Activated naive CD8-positive, alpha-beta T cell (primary cell): ENCODE results near the gene ACKR3.

ENCODE experiments used
- H3K27ac Mint-ChIP-seq: one replicate; pipeline ENCODE4 v1.8.0; 2021; ENCODE audit warnings: mixed read lengths
- H3K27me3 Mint-ChIP-seq: one replicate; pipeline ENCODE4 v1.8.0; 2021; ENCODE audit warnings: mixed read lengths
- H3K36me3 Mint-ChIP-seq: one replicate; pipeline ENCODE4 v1.8.0; 2021; ENCODE audit warnings: mixed read lengths
- H3K4me1 Mint-ChIP-seq: one replicate; pipeline ENCODE4 v1.8.0; 2021; ENCODE audit warnings: low read depth, mixed read lengths
- H3K4me3 Mint-ChIP-seq: one replicate; pipeline ENCODE4 v1.8.0; 2021; ENCODE audit warnings: mild to moderate bottlenecking, mixed read lengths
- H3K9me3 Mint-ChIP-seq: one replicate; pipeline ENCODE4 v1.8.0; 2021; ENCODE audit warnings: low read depth, mixed read lengths

ACKR3 gene

GRCh38 chr2:236544362-236544761 lies 25.3 kb upstream of the ACKR3 start:
- H3K4me1 Mint-ChIP-seq, result peaks cover 94% of the 10 kb centered on the region
- H3K27ac Mint-ChIP-seq, result peak overlapping the region; percentile 98
- no peaks in the 10 kb centered on the region for H3K9me3 Mint-ChIP-seq
- no peaks in the 10 kb centered on the region for H3K27me3 Mint-ChIP-seq
- H3K4me3 Mint-ChIP-seq, result peak overlapping the region; percentile 20
- H3K36me3 Mint-ChIP-seq, result peaks cover 16% of the 10 kb centered on the region

DNA sequence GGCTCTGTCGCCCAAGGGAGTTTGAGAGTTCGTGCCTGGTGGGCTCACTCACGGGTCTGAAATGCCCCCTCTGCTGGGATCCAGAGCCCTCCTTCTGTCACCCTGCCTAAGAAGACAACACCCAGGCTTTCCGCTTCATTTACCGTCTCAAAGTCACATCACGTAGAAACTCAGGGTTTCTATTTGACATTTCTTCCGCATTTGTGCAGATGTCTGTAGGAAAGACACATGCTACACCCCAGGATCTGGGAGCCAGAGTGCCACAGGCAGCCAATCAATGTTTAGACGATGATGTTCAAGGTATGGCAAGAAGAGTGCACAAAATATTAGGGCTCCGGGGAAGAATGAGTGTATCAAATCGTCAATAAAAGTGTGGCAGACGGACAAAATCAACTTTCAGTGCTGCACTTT lies 24.4 kb upstream of the ACKR3 start:
- H3K4me3 Mint-ChIP-seq, result peak overlapping the region; percentile 58
- H3K27ac Mint-ChIP-seq, result peak overlapping the region; percentile 98
- peaks cover 16% of the 10 kb centered on the region for H3K36me3 Mint-ChIP-seq
- peaks cover 94% of the 10 kb centered on the region for H3K4me1 Mint-ChIP-seq
- no peaks in the 10 kb centered on the region for H3K27me3 Mint-ChIP-seq
- no peaks in the 10 kb centered on the region for H3K9me3 Mint-ChIP-seq

GRCh38 chr2:236545814-236546480 lies 23.7 kb upstream of the ACKR3 start:
- no peaks in the 10 kb centered on the region for H3K9me3 Mint-ChIP-seq

DNA sequence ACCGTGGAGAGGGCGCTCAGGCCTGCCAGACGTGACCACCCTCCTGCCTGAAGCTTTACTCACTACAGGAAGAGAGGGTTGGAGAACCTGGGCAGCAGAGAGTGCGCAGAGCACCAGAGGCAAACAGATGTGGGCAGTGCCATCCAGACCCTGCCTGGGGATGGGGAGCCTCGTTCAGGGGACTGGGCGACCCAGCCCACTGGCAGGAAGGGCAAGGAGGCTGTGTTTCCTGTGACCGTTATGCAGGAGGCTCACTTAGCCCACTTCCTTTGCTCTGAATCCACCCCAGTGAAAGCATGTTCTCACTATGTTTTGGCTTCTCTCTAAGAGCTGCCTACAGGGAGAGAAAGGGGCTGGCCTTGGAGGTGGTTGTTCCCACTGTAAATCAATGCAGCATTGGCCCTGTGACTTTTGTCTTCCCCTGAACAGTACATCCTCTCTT lies 23.0 kb upstream of the ACKR3 start:
- Mint-ChIP-seq H3K9me3 (no peaks in the 10 kb centered on the region), H3K36me3 (peaks cover 13% of the 10 kb centered on the region), H3K4me1 (peaks cover 93% of the 10 kb centered on the region), H3K27ac (peak overlapping the region; percentile 98), H3K27me3 (no peaks in the 10 kb centered on the region), H3K4me3 (peak overlapping the region; percentile 82)

More at GRCh38 chr2:236545814-236546480, 23.7 kb upstream of the ACKR3 start:
- Mint-ChIP-seq H3K4me3 (peak overlapping the region; percentile 82), H3K4me1 (peaks cover 94% of the 10 kb centered on the region), H3K36me3 (peaks cover 16% of the 10 kb centered on the region), H3K27me3 (no peaks in the 10 kb centered on the region), H3K27ac (peak overlapping the region; percentile 98)

DNA sequence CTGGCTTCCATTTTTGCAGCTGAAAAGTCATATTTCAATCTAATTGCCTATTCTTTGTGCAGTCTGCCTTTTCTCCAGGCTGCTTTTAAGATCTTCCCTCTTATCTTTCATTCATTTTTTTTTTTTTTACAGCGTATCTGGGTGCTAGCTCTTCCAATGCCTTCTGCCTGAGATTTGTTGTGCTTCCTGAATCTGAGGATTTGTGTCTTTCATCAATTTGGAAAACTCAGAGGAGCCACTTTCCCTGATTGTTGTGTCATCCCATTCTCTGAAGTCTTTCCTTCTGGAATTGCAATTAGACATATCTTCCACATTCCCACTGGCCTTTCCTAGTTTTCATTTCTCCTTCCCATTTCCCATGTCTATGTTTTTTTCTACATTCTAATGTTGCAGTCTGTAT lies 21.9 kb upstream of the ACKR3 start:
- Mint-ChIP-seq H3K27ac (peak overlapping the region; percentile 98), H3K9me3 (no peaks in the 10 kb centered on the region), H3K4me1 (peaks cover 94% of the 10 kb centered on the region), H3K36me3 (peaks cover 7% of the 10 kb centered on the region), H3K4me3 (peak overlapping the region; percentile 59), H3K27me3 (no peaks in the 10 kb centered on the region)

DNA sequence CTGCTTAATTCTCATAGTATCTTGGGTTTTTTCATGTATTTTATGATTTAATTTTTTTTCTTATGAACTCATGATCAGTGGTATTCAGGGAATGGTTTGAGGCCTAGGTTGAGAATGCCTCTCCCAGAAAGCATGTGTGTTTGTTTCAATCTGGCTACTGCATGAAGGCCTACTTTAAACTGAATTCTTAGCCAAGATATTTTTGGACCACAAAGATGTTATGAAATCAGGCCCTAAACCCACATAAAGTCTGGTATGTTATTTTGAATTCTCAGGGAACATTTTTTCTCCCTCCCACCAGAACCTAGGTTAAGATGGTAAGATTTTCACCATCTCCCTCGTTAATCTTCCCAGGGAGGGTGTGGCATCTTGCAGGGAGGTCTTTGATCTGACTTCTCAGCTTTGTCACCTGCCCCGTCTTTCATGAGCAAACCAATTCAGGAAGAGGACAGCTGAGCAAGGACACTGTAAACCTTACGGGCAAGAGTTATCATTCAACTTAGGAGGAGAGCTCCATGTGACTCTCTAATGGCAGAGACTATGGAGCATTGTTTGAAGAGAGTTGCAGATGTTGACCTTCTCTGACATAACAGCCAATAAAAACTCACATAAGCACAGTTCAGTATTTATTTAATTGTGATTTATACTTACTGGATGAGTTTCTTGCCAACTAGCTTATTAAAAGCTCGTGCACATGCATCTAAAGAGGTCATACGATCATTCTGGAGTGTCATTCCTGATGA lies 21.3 kb upstream of the ACKR3 start:
- H3K27me3 Mint-ChIP-seq, result no peaks in the 10 kb centered on the region
- H3K27ac Mint-ChIP-seq, result peak overlapping the region; percentile 98
- H3K4me1 Mint-ChIP-seq, result peaks cover 90% of the 10 kb centered on the region
- H3K36me3 Mint-ChIP-seq, result peaks cover 7% of the 10 kb centered on the region
- H3K4me3 Mint-ChIP-seq, result peak overlapping the region; percentile 59
- H3K9me3 Mint-ChIP-seq, result no peaks in the 10 kb centered on the region

DNA sequence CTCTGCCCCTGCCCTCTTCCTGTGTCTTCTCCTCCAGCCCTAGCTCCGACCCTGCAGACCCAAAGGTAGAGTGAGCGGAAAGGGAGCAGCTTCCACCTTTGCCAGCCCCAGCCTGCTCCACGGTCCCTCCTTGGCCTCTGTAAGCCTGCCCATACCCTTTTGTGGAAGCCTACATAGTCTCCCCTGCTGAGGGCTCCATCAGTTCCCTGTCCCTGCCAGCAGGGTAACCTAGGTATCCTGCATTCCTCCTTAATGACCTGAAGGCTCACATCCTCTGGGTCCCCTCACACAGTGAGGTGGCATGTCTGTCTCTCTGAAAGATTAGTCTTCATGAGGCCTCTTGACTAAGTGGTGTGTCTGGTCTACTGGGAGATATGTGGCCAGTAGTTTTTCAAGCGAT lies 20.5 kb upstream of the ACKR3 start:
- Mint-ChIP-seq H3K9me3 (no peaks in the 10 kb centered on the region), H3K36me3 (peaks cover 12% of the 10 kb centered on the region), H3K27ac (peak overlapping the region; percentile 81), H3K4me3 (no peak overlapping the region), H3K4me1 (peaks cover 92% of the 10 kb centered on the region), H3K27me3 (no peaks in the 10 kb centered on the region)

DNA sequence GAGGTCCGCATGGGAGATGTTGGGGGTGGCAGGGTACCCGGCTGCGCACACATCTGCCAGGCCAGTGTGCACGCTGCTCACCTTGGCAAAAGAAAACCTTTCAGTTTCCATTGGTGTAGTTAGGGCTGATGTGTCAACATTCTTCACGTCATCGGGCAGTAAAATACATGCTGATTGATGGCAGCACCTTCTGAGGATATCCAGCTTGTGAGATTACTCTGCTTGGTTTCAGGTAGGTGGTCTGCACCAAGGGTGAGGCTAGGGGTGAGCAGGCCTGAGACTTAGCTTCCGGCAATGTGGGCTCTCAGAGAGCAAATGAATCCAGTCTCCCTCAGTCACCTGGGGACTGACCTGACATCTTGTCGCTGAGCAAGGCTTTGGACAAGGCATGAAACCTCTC lies 19.3 kb upstream of the ACKR3 start:
- Mint-ChIP-seq H3K4me3 (no peak overlapping the region), H3K4me1 (peaks cover 90% of the 10 kb centered on the region), H3K27ac (peak overlapping the region; percentile 50), H3K9me3 (no peaks in the 10 kb centered on the region), H3K36me3 (peaks cover 7% of the 10 kb centered on the region), H3K27me3 (no peaks in the 10 kb centered on the region)

- Mint-ChIP-seq H3K9me3 (no peaks in the 10 kb centered on the region), H3K27ac (peak overlapping the region; percentile 50), H3K4me3 (no peak overlapping the region), H3K27me3 (no peaks in the 10 kb centered on the region), H3K36me3 (peaks cover 7% of the 10 kb centered on the region), H3K4me1 (peaks cover 90% of the 10 kb centered on the region)
Measured at GRCh38 chr2:236550701-236551465, 18.7 kb upstream of the ACKR3 start.

- Mint-ChIP-seq H3K36me3 (peaks cover 7% of the 10 kb centered on the region), H3K9me3 (no peaks in the 10 kb centered on the region), H3K4me3 (peak overlapping the region; percentile 10), H3K4me1 (peaks cover 88% of the 10 kb centered on the region), H3K27ac (peak overlapping the region; percentile 79), H3K27me3 (no peaks in the 10 kb centered on the region)
Measured at GRCh38 chr2:236551471-236552211, 18.0 kb upstream of the ACKR3 start.

- Mint-ChIP-seq H3K36me3 (peaks cover 7% of the 10 kb centered on the region), H3K27ac (peak overlapping the region; percentile 79), H3K9me3 (no peaks in the 10 kb centered on the region), H3K4me3 (peak overlapping the region; percentile 0), H3K27me3 (no peaks in the 10 kb centered on the region), H3K4me1 (peaks cover 84% of the 10 kb centered on the region)
Measured at GRCh38 chr2:236552212-236552542, 17.4 kb upstream of the ACKR3 start.

GRCh38 chr2:236552581-236553363 lies 16.9 kb upstream of the ACKR3 start:
- peak overlapping the region; percentile 79 for H3K27ac Mint-ChIP-seq

DNA sequence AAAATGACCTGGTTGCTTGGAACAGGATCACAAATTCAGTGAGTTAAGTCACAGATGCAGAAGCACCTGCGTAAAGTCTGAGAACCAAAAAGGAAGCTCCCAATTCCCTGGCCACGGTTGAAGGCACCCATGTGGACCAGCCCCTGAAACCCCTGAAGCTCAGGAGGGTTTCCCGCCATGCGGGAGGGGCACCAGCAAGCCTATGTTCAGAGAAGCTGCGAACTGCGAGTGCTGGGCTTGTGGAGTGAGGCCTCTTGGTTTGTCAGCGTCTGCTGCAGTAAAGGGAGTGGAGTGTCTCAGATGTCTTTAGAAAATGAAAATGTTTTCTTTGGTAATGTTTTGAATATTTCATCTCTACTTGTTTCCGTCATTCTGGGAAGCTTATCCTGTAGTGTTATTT lies 16.1 kb upstream of the ACKR3 start:
- no peak overlapping the region for H3K4me3 Mint-ChIP-seq
- H3K27ac Mint-ChIP-seq, result peak overlapping the region; percentile 16
- H3K36me3 Mint-ChIP-seq, result peaks cover 8% of the 10 kb centered on the region
- H3K9me3 Mint-ChIP-seq, result no peaks in the 10 kb centered on the region
- H3K27me3 Mint-ChIP-seq, result no peaks in the 10 kb centered on the region
- peaks cover 84% of the 10 kb centered on the region for H3K4me1 Mint-ChIP-seq

More at GRCh38 chr2:236552581-236553363, 16.9 kb upstream of the ACKR3 start:
- Mint-ChIP-seq H3K4me1 (peaks cover 84% of the 10 kb centered on the region), H3K9me3 (no peaks in the 10 kb centered on the region), H3K27me3 (no peaks in the 10 kb centered on the region), H3K4me3 (peak overlapping the region; percentile 0), H3K36me3 (peaks cover 9% of the 10 kb centered on the region)
